ENCODE data around the gene GDF10. TPM values are rescaled to one million over a fixed set of nuclear protein-coding genes. Genes with fewer than 3 reads are reported as not detected.

GDF10 gene
- total and polyA plus RNA-seq, 3 donors from 2014 or later: 17.7 to 47.3 (median 34.4) TPM

- no peak overlapping the region for H3K4me3 ChIP-seq
- no peaks in the 10 kb centered on the region for H3K27me3 ChIP-seq
- H3K9me3 ChIP-seq: no peaks in the 10 kb centered on the region
- no peak overlapping the region for H3K27ac ChIP-seq
- intact Hi-C loops (cut with DNase I; ENCODE audit: low total_unique reads): no loop called here
- no peak for DNase-seq
- H3K4me1 ChIP-seq: no peaks in the 10 kb centered on the region
- H3K36me3 ChIP-seq (ENCODE audit: low read depth, missing control alignments): no peaks in the 10 kb centered on the region
- WGBS, 2 donors: 85 to 91% methylated on average over 13 of the region's 13 CpGs
- no peak for TF ChIP-seq POLR2A (IDR thresholded peaks at IDR 0.05)
- TF ChIP-seq, protein P1, sequence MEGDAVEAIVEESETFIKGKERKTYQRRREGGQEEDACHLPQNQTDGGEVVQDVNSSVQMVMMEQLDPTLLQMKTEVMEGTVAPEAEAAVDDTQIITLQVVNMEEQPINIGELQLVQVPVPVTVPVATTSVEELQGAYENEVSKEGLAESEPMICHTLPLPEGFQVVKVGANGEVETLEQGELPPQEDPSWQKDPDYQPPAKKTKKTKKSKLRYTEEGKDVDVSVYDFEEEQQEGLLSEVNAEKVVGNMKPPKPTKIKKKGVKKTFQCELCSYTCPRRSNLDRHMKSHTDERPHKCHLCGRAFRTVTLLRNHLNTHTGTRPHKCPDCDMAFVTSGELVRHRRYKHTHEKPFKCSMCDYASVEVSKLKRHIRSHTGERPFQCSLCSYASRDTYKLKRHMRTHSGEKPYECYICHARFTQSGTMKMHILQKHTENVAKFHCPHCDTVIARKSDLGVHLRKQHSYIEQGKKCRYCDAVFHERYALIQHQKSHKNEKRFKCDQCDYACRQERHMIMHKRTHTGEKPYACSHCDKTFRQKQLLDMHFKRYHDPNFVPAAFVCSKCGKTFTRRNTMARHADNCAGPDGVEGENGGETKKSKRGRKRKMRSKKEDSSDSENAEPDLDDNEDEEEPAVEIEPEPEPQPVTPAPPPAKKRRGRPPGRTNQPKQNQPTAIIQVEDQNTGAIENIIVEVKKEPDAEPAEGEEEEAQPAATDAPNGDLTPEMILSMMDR (IDR thresholded peaks at IDR 0.05): no peak
These were observed 45.2 kb downstream of the GDF10 start for GRCh38 chr10:47344996-47345870.

DNA sequence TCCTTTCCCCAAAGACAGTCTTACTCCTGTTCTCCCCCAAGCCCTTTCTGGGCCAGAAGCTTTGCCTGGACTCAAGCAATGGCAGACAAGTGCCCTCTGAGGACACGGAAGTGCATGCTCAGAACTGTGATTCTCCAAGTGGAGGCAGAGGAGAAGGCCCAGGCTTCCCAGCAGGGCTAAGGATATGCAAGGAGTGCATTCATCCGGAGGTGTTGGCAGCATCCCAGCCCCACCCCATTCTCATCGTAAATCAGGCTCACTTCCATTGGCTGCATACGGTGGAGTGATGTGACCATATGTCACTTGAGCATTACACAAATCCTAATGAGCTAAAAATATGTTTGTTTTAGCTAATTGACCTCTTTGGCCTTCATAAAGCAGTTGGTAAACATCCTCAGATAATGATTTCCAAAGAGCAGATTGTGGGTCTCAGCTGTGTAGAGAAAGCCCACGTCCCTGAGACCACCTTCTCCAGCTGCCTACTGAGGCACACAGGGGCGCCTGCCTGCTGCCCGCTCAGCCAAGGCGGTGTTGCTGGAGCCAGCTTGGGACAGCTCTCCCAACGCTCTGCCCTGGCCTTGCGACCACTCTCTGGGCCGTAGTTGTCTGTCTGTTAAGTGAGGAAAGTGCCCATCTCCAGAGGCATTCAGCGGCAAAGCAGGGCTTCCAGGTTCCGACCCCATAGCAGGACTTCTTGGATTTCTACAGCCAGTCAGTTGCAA is 46.7 kb downstream of the GDF10 start:
- H3K9me3 ChIP-seq: no peaks in the 10 kb centered on the region
- H3K27me3 ChIP-seq: no peaks in the 10 kb centered on the region
- TF ChIP-seq, protein P1 (IDR thresholded peaks at IDR 0.05): no peak
- no peak for TF ChIP-seq POLR2A (IDR thresholded peaks at IDR 0.05)
- intact Hi-C loops (cut with DNase I; ENCODE audit: low total_unique reads): no loop called here
- H3K36me3 ChIP-seq (ENCODE audit: low read depth, missing control alignments): no peaks in the 10 kb centered on the region
- H3K4me1 ChIP-seq: no peaks in the 10 kb centered on the region
- no peak overlapping the region for H3K27ac ChIP-seq
- H3K4me3 ChIP-seq: no peak overlapping the region
- WGBS, 2 donors: 79 to 82% methylated on average over 12 to 13 of the region's 13 CpGs
- DNase-seq: no peak

DNA sequence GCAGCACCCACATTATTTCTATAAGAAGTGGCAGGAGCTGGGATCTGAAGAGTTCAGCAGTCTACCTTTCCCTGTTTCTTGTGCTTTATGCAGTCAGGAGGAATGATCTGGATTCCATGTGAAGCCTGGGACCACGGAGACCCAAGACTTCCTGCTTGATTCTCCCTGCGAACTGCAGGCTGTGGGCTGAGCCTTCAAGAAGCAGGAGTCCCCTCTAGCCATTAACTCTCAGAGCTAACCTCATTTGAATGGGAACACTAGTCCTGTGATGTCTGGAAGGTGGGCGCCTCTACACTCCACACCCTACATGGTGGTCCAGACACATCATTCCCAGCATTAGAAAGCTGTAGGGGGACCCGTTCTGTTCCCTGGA is 47.3 kb downstream of the GDF10 start:
- TF ChIP-seq POLR2A (IDR thresholded peaks at IDR 0.05): no peak
- TF ChIP-seq, protein P1 (IDR thresholded peaks at IDR 0.05): no peak
- 79% methylated on average over 4 of the region's 4 CpGs; no CpG with 5 or more reads in 1 of the 2 donors for WGBS, 2 donors
- no peak for DNase-seq

GRCh38 chr10:47348138-47348651 is 48.2 kb downstream of the GDF10 start, which contains the start of gene RBP3:
Gene RBP3, plus strand, starts transcription at chr10:47348363. Its CDS starts 122 bp downstream, at chr10:47348485.
- Histone ChIP-seq H3K4me3 (no peak within 1 kb of the TSS), H3K4me1 (no peaks in the 10 kb centered on the region), H3K27ac (no peak within 1 kb of the TSS), H3K36me3 (ENCODE audit: low read depth, missing control alignments) (no peaks in the 10 kb centered on the region), H3K9me3 (no peaks in the 10 kb centered on the region), H3K27me3 (no peaks in the 10 kb centered on the region)
- WGBS, 2 donors: 84 to 100% methylated on average over 5 of the region's 5 CpGs
- intact Hi-C loops (cut with DNase I; ENCODE audit: low total_unique reads): no loop called here
- no peak for DNase-seq
- no peak for TF ChIP-seq POLR2A (IDR thresholded peaks at IDR 0.05)
- TF ChIP-seq, protein P1 (IDR thresholded peaks at IDR 0.05): no peak

More for the DNA sequence above, 47.3 kb downstream of the GDF10 start:
- intact Hi-C loops (cut with DNase I; ENCODE audit: low total_unique reads): no loop called here
- no peaks in the 10 kb centered on the region for H3K9me3 ChIP-seq
- H3K27me3 ChIP-seq: no peaks in the 10 kb centered on the region
- H3K4me1 ChIP-seq: no peaks in the 10 kb centered on the region
- no peak overlapping the region for H3K27ac ChIP-seq
- no peaks in the 10 kb centered on the region for H3K36me3 ChIP-seq (ENCODE audit: low read depth, missing control alignments)
- no peak overlapping the region for H3K4me3 ChIP-seq

Measured in testis (tissue), 3 donors.